Thymus (tissue), 14 donors: ENCODE measurements around the gene TTR. TPM values are rescaled to one million over a fixed set of nuclear protein-coding genes. Genes with fewer than 3 reads are reported as not detected.

Experiments used
- DNase-seq, 9 donors: peaks; one replicate each; pipeline ENCODE4 v3.0.0-alpha.2; 2013; ENCODE audit warnings: low spot score in 9 of 9, low read depth in 6 of 9, missing footprints in 1 of 9
- H3K27ac ChIP-seq, 2 donors: one replicate each; pipeline ENCODE4 v1.5.1; 2013; ENCODE audit warnings: control low read depth in 1 of 2, low read depth in 1 of 2, low read length in 1 of 2, mild to moderate bottlenecking in 1 of 2, moderate library complexity in 1 of 2
- H3K27me3 ChIP-seq, 2 donors: one replicate each; pipeline ENCODE4 v1.5.1; 2013; ENCODE audit warnings: low read length in 1 of 2; ENCODE audit not compliant: control insufficient read depth in 2 of 2, insufficient read depth in 1 of 2
- H3K36me3 ChIP-seq, 2 donors: one replicate each; pipeline ENCODE4 v1.5.1; 2013; ENCODE audit warnings: low read length in 1 of 2, mild to moderate bottlenecking in 1 of 2, moderate library complexity in 1 of 2; ENCODE audit not compliant: control insufficient read depth in 2 of 2, insufficient read depth in 2 of 2
- H3K4me1 ChIP-seq, 2 donors: one replicate each; pipeline ENCODE4 v1.5.1; 2013; ENCODE audit warnings: low read length in 2 of 2; ENCODE audit not compliant: control insufficient read depth in 2 of 2, insufficient read depth in 2 of 2
- H3K4me3 ChIP-seq, 2 donors: one replicate each; pipeline ENCODE4 v1.5.1; 2013; ENCODE audit warnings: low read length in 2 of 2, control low read depth in 1 of 2, mild to moderate bottlenecking in 1 of 2
- H3K9me3 ChIP-seq, 2 donors: one replicate each; pipeline ENCODE4 v1.5.1; 2013; ENCODE audit warnings: low read length in 1 of 2, mild to moderate bottlenecking in 1 of 2; ENCODE audit not compliant: control insufficient read depth in 2 of 2, insufficient read depth in 1 of 2
- WGBS: extraction: QIAGEN DNeasy Blood & Tissue Kit; methylation state at CpG from one replicate; pipeline ENCODE4 v1.1.7; 2013; 5-methylcytosine and 5-hydroxymethylcytosine counted together
- long read RNA-seq, 10 donors: transcript quantifications; one replicate each; lab custom pipeline, GENCODE V29; 2026
- polyA plus RNA-seq: library from polyadenylated mRNA; stranded (reverse); fragments of 200-250 nt; gene quantifications from one replicate; pipeline ENCODE4 v1.2.3, GENCODE V29; 2013
- total RNA-seq: library from RNA; stranded (reverse); fragments of 120-200 nt; gene quantifications from one replicate; pipeline ENCODE4 v1.2.4, GENCODE V29; 2013
- donor health status: healthy.

TTR gene
- total RNA-seq (1.5 TPM), polyA plus RNA-seq (8.8 TPM)
- long read RNA-seq, donor 1 = 0 reads
- long read RNA-seq, donor 2, transcript TTR-201 (4 exons, 957 nt) = major isoform, 26 of 69 reads
- long read RNA-seq, donor 2, partial matches to known transcripts = 40 of 69 reads
- long read RNA-seq, donor 2, other reads (novel, unspliced or antisense) = 0 of 69 reads
- long read RNA-seq, donor 3, partial matches to known transcripts = 0 of 2 reads
- long read RNA-seq, donor 3, other reads (novel, unspliced or antisense) = 0 of 2 reads
- long read RNA-seq, donor 4, transcript TTR-201 (4 exons, 957 nt) = major isoform, 7 of 7 reads
- long read RNA-seq, donor 4, partial matches to known transcripts = 0 of 7 reads
- long read RNA-seq, donor 4, other reads (novel, unspliced or antisense) = 0 of 7 reads
- long read RNA-seq, donor 5, transcript TTR-201 (4 exons, 957 nt) = major isoform, 5 of 6 reads
- long read RNA-seq, donor 5, partial matches to known transcripts = 0 of 6 reads
- long read RNA-seq, donor 5, other reads (novel, unspliced or antisense) = 0 of 6 reads
- long read RNA-seq, donor 6, partial matches to known transcripts = 0 of 5 reads
- long read RNA-seq, donor 6, other reads (novel, unspliced or antisense) = 0 of 5 reads
- long read RNA-seq, donor 7 = 0 reads
- long read RNA-seq, donor 8 = 0 reads
- long read RNA-seq, donor 9, partial matches to known transcripts = 0 of 2 reads
- long read RNA-seq, donor 9, other reads (novel, unspliced or antisense) = 0 of 2 reads
- long read RNA-seq, donor 10 = 0 reads

DNA sequence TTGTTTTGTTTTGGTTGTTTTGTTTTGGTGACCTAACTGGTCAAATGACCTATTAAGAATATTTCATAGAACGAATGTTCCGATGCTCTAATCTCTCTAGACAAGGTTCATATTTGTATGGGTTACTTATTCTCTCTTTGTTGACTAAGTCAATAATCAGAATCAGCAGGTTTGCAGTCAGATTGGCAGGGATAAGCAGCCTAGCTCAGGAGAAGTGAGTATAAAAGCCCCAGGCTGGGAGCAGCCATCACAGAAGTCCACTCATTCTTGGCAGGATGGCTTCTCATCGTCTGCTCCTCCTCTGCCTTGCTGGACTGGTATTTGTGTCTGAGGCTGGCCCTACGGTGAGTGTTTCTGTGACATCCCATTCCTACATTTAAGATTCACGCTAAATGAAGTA, at the start of gene TTR:
Gene TTR (plus strand): TSS at position 250 of the 400 bp plus-strand sequence. CDS start 26 bp downstream, at position 276.
- 96% methylated on average over 5 of the region's 5 CpGs for WGBS
- H3K27me3 ChIP-seq = no peaks in the 10 kb centered on the region

GRCh38 chr18:31546476-31546875, 45.2 kb upstream of the TTR start:
- no peaks in the 10 kb centered on the region for H3K9me3 ChIP-seq
- 94% methylated on average over 2 of the region's 2 CpGs for WGBS
- H3K27ac ChIP-seq = no peak overlapping the region
- no peak for DNase-seq
- H3K36me3 ChIP-seq = peaks cover 16 to 23% of the 10 kb centered on the region in 2 donors
- H3K27me3 ChIP-seq = no peaks in the 10 kb centered on the region
- H3K4me1 ChIP-seq = no peaks in the 10 kb centered on the region
- no peak overlapping the region for H3K4me3 ChIP-seq

More for the DNA sequence above, at the start of gene TTR:
- Histone ChIP-seq H3K36me3 (no peaks in the 10 kb centered on the region), H3K9me3 (no peaks in the 10 kb centered on the region), H3K4me3 (no peak within 1 kb of the TSS), H3K27ac (no peak within 1 kb of the TSS), H3K4me1 (no peaks in the 10 kb centered on the region)
- no peak for DNase-seq

- Histone ChIP-seq H3K9me3 (no peaks in the 10 kb centered on the region), H3K4me1 (no peaks in the 10 kb centered on the region), H3K27me3 (no peaks in the 10 kb centered on the region), H3K27ac (no peak overlapping the region), H3K36me3 (peaks cover 8 to 12% of the 10 kb centered on the region in 2 donors), H3K4me3 (no peak overlapping the region)
- no peak for DNase-seq
- WGBS = 97% methylated on average over 2 of the region's 2 CpGs
These were observed 42.8 kb upstream of the TTR start for GRCh38 chr18:31548853-31549252.

- no peaks in the 10 kb centered on the region for H3K4me1 ChIP-seq
- DNase-seq = no peak
- H3K27ac ChIP-seq = no peak overlapping the region
- peaks cover 8 to 12% of the 10 kb centered on the region in 2 donors for H3K36me3 ChIP-seq
- no peaks in the 10 kb centered on the region for H3K9me3 ChIP-seq
- no peaks in the 10 kb centered on the region for H3K27me3 ChIP-seq
- H3K4me3 ChIP-seq = no peak overlapping the region
- WGBS = 99% methylated on average over 4 of the region's 4 CpGs
These were observed 42.3 kb upstream of the TTR start for GRCh38 chr18:31549416-31549815.

DNA sequence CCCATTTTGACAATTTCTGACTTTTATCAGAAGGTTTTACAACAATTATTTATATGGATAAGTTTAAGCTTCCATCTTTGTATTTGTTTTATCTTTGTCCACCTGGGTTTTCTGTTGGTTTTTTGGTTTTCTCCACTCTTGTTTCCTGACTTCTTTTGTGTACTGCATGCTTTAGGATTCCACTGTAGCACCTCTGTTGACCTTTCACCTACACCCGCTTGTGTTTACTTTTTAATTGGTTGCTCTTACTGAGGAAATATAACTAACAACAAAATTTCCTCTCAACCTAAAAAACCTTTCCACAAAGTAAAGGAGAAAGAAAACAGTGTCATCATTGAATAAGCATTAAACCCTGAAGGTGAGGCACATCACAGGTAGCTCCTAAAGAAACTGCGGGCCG, 39.8 kb upstream of the TTR start:
- WGBS = 79% methylated on average over 3 of the region's 3 CpGs
- no peaks in the 10 kb centered on the region for H3K9me3 ChIP-seq
- H3K27ac ChIP-seq = no peak overlapping the region
- no peaks in the 10 kb centered on the region for H3K27me3 ChIP-seq
- no peak for DNase-seq
- peaks cover 0 to under 1% of the 10 kb centered on the region in 2 donors for H3K36me3 ChIP-seq
- no peaks in the 10 kb centered on the region for H3K4me1 ChIP-seq
- no peak overlapping the region for H3K4me3 ChIP-seq

- Histone ChIP-seq H3K9me3 (no peaks in the 10 kb centered on the region), H3K4me1 (no peaks in the 10 kb centered on the region), H3K27ac (no peak overlapping the region), H3K27me3 (no peaks in the 10 kb centered on the region), H3K36me3 (no peaks in the 10 kb centered on the region), H3K4me3 (no peak overlapping the region)
- WGBS = 55% methylated on average over 6 of the region's 6 CpGs
- no peak for DNase-seq
These were observed 37.9 kb upstream of the TTR start for GRCh38 chr18:31553800-31554199.

DNA sequence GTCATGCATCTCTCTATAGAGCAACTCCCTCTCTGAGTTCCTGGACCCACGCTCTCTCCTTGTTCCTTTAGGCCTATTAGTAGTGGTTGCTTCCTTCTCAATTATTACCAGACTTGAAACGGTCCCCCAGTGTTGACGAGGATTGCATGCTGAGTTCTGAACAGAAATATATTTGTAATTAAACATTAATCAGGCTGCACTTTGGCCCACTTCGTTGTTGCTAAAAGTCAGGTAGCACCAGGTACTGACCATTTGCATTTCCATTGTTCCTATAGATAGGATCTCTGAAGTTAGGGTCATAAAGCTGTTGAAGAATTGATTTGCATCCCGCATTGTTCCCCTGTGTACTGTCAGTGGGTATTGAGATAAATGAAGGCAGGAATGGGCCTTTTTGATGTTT, 36.9 kb upstream of the TTR start:
- H3K27me3 ChIP-seq = no peaks in the 10 kb centered on the region
- no peak for DNase-seq
- no peaks in the 10 kb centered on the region for H3K36me3 ChIP-seq
- 95% methylated on average over 5 of the region's 5 CpGs for WGBS
- no peak overlapping the region for H3K4me3 ChIP-seq
- H3K4me1 ChIP-seq = no peaks in the 10 kb centered on the region
- H3K9me3 ChIP-seq = no peaks in the 10 kb centered on the region
- H3K27ac ChIP-seq = no peak overlapping the region

- Histone ChIP-seq H3K4me1 (no peaks in the 10 kb centered on the region), H3K9me3 (no peaks in the 10 kb centered on the region), H3K27me3 (no peaks in the 10 kb centered on the region), H3K4me3 (no peak overlapping the region), H3K27ac (no peak overlapping the region), H3K36me3 (no peaks in the 10 kb centered on the region)
- WGBS = 33% methylated on average over 7 of the region's 7 CpGs
- DNase-seq = peak; percentile 16 to 81 (median 57)
These were observed 35.5 kb upstream of the TTR start for GRCh38 chr18:31555971-31556747.

GRCh38 chr18:31557446-31557845, 34.2 kb upstream of the TTR start:
- Histone ChIP-seq H3K27me3 (no peaks in the 10 kb centered on the region), H3K27ac (no peak overlapping the region), H3K4me1 (no peaks in the 10 kb centered on the region), H3K4me3 (no peak overlapping the region), H3K9me3 (no peaks in the 10 kb centered on the region), H3K36me3 (no peaks in the 10 kb centered on the region)
- 96% methylated on average over 3 of the region's 3 CpGs for WGBS
- DNase-seq = no peak
